ENCODE data around the gene OGN.

OGN gene

GRCh38 chr9:92342825-92343488, 61.4 kb downstream of the OGN start:
- DNase-seq = no peak

- DNase-seq = no peak
Observed at GRCh38 chr9:92341578-92341977, 62.8 kb downstream of the OGN start.

- DNase-seq = no peak
Observed at GRCh38 chr9:92333282-92333634, 71.1 kb downstream of the OGN start.

Measured in NCI-H510A treated with DMSO at 0.1 percent for 48 hours (cell line).